Nucleus accumbens (tissue), 56 donors: ENCODE measurements around the gene SETBP1.

Experiments used
- DNase-seq, 56 donors: peaks; one replicate each; lab custom pipeline; 2025; lab: John Stamatoyannopoulos, UW

SETBP1 gene

GRCh38 chr18:44949967-44950366, 269.3 kb downstream of the SETBP1 start:
- no peak for DNase-seq

GRCh38 chr18:44950685-44951195, 270.1 kb downstream of the SETBP1 start:
- DNase-seq: no peak

GRCh38 chr18:44951748-44952147, 271.1 kb downstream of the SETBP1 start:
- no peak for DNase-seq

- no peak for DNase-seq
These were observed 273.6 kb downstream of the SETBP1 start for GRCh38 chr18:44954257-44954656.

- no peak for DNase-seq
These were observed 275.1 kb downstream of the SETBP1 start for GRCh38 chr18:44955825-44956224.

- DNase-seq: no peak
These were observed 276.3 kb downstream of the SETBP1 start for GRCh38 chr18:44957025-44957424.

- DNase-seq: no peak
These were observed 276.8 kb downstream of the SETBP1 start for GRCh38 chr18:44957461-44957860.

- DNase-seq: no peak
These were observed 277.4 kb downstream of the SETBP1 start for GRCh38 chr18:44958040-44958439.

GRCh38 chr18:44958455-44958854, 277.8 kb downstream of the SETBP1 start:
- no peak for DNase-seq

GRCh38 chr18:44959013-44959412, 278.3 kb downstream of the SETBP1 start:
- no peak for DNase-seq

- no peak for DNase-seq
These were observed 279.9 kb downstream of the SETBP1 start for GRCh38 chr18:44960580-44960979.

- DNase-seq: no peak
These were observed 280.8 kb downstream of the SETBP1 start for GRCh38 chr18:44961288-44961995.

- DNase-seq: no peak
These were observed 286.9 kb downstream of the SETBP1 start for GRCh38 chr18:44967599-44967998.

GRCh38 chr18:44968336-44968735, 287.6 kb downstream of the SETBP1 start:
- no peak for DNase-seq

GRCh38 chr18:44969214-44969795, 288.6 kb downstream of the SETBP1 start:
- no peak for DNase-seq

- no peak for DNase-seq
These were observed 292.6 kb downstream of the SETBP1 start for GRCh38 chr18:44973282-44973681.

- DNase-seq: no peak
These were observed 293.5 kb downstream of the SETBP1 start for GRCh38 chr18:44974174-44974573.

- DNase-seq: peak in 4 of 56 donors; percentile 13 to 24 (median 17)
These were observed 297.2 kb downstream of the SETBP1 start for GRCh38 chr18:44977856-44978255.

- no peak for DNase-seq
These were observed 299.1 kb downstream of the SETBP1 start for GRCh38 chr18:44979748-44980147.

GRCh38 chr18:44981121-44981520, 300.4 kb downstream of the SETBP1 start:
- DNase-seq: no peak

- no peak for DNase-seq
These were observed 306.2 kb downstream of the SETBP1 start for GRCh38 chr18:44986933-44987332.

- no peak for DNase-seq
These were observed 306.7 kb downstream of the SETBP1 start for GRCh38 chr18:44987371-44987770.
